ENCODE results near the gene YPEL4. TPM values are rescaled to one million over a fixed set of nuclear protein-coding genes. Genes with fewer than 3 reads are reported as not detected.

Gene YPEL4
- total RNA-seq, 1 donor from 2014 or later: 0.09 TPM

GRCh38 chr11:57650739-57651090 is 1.0 kb upstream of the YPEL4 start:
- Histone ChIP-seq H3K4me2 (ENCODE audit: low read length) (no peak overlapping the region), H3K27ac (ENCODE audit: low read depth, low read length) (no peak overlapping the region), H3K4me1 (ENCODE audit: insufficient read depth, low read length) (peaks cover 27% of the 10 kb centered on the region), H2AFZ (ENCODE audit: low read depth, low read length) (no peak overlapping the region), H4K20me1 (ENCODE audit: insufficient read depth, low read length) (peaks cover 38% of the 10 kb centered on the region), H3K9me3 (ENCODE audit: insufficient read depth, low read depth, low read length) (no peaks in the 10 kb centered on the region), H3K27me3 (ENCODE audit: insufficient read depth, low read length) (peaks cover 34% of the 10 kb centered on the region), H3K79me2 (ENCODE audit: insufficient read depth, low read length) (no peaks in the 10 kb centered on the region), H3K9ac (ENCODE audit: low read length) (no peak overlapping the region), H3K36me3 (ENCODE audit: insufficient read depth, low read length) (no peaks in the 10 kb centered on the region), H3K4me3 (ENCODE audit: insufficient read depth, low read depth, low read length) (no peak overlapping the region)
- TF ChIP-seq CTCF (IDR thresholded peaks at IDR 0.05; ENCODE audit: insufficient read depth, low read depth, low read length): no peak
- DNase-seq (ENCODE audit: low read depth) (no peak), FAIRE-seq (no peak)
- Mint-ChIP-seq H3K27ac (ENCODE audit: unreplicated experiment) (no peak overlapping the region), H3K4me3 (ENCODE audit: unreplicated experiment) (no peak overlapping the region), H3K36me3 (ENCODE audit: low read depth, unreplicated experiment) (no peaks in the 10 kb centered on the region), H3K27me3 (ENCODE audit: low read depth, unreplicated experiment) (no peaks in the 10 kb centered on the region), H3K4me1 (ENCODE audit: low read depth, unreplicated experiment) (peaks cover 49% of the 10 kb centered on the region), H3K9me3 (ENCODE audit: unreplicated experiment) (no peaks in the 10 kb centered on the region)

GRCh38 chr11:57648801-57649735 is 644 bp downstream of the YPEL4 start:
- peak overlapping the region; percentile 53 for H3K4me3 ChIP-seq (ENCODE audit: insufficient read depth, low read depth, low read length)
- H3K36me3 ChIP-seq (ENCODE audit: insufficient read depth, low read length): no peaks in the 10 kb centered on the region
- TF ChIP-seq EZH2 (IDR thresholded peaks at IDR 0.05; ENCODE audit: insufficient read depth, low read length) (peak; percentile 52), CTCF (IDR thresholded peaks at IDR 0.05; ENCODE audit: insufficient read depth, low read depth, low read length) (no peak)
- H3K27ac Mint-ChIP-seq (ENCODE audit: unreplicated experiment): peak overlapping the region; percentile 67
- H3K27me3 Mint-ChIP-seq (ENCODE audit: low read depth, unreplicated experiment): no peaks in the 10 kb centered on the region
- H3K36me3 Mint-ChIP-seq (ENCODE audit: low read depth, unreplicated experiment): no peaks in the 10 kb centered on the region
- DNase-seq (ENCODE audit: low read depth): no peak
- peak overlapping the region; percentile 61 for H3K9ac ChIP-seq (ENCODE audit: low read length)
- peaks cover 56% of the 10 kb centered on the region for H3K4me1 Mint-ChIP-seq (ENCODE audit: low read depth, unreplicated experiment)
- H3K27ac ChIP-seq (ENCODE audit: low read depth, low read length): no peak overlapping the region
- no peak for FAIRE-seq
- H3K4me2 ChIP-seq (ENCODE audit: low read length): peak overlapping the region; percentile 92
- peaks cover 31% of the 10 kb centered on the region for H3K4me1 ChIP-seq (ENCODE audit: insufficient read depth, low read length)
- H2AFZ ChIP-seq (ENCODE audit: low read depth, low read length): no peak overlapping the region
- H3K27me3 ChIP-seq (ENCODE audit: insufficient read depth, low read length): peaks cover 39% of the 10 kb centered on the region
- H3K4me3 Mint-ChIP-seq (ENCODE audit: unreplicated experiment): peak overlapping the region; percentile 74
- H4K20me1 ChIP-seq (ENCODE audit: insufficient read depth, low read length): peaks cover 53% of the 10 kb centered on the region
- no peaks in the 10 kb centered on the region for H3K79me2 ChIP-seq (ENCODE audit: insufficient read depth, low read length)
- no peaks in the 10 kb centered on the region for H3K9me3 Mint-ChIP-seq (ENCODE audit: unreplicated experiment)
- no peaks in the 10 kb centered on the region for H3K9me3 ChIP-seq (ENCODE audit: insufficient read depth, low read depth, low read length)
